ENCODE results near the gene ZBTB24. TPM values are rescaled to one million over a fixed set of nuclear protein-coding genes. Genes with fewer than 3 reads are reported as not detected.

ZBTB24 gene
- total and polyA plus RNA-seq, 4 donors, result 2.9 to 13.9 (median 6.0) TPM

GRCh38 chr6:109447878-109448555 is 35.0 kb downstream of the ZBTB24 start:
- DNase-seq (no peak), ATAC-seq (ENCODE audit: insufficient read depth, low FRiP score) (no peak)
- no peak for TF ChIP-seq CTCF (IDR thresholded peaks at IDR 0.05; ENCODE audit: control extremely low read depth, extremely low read depth)
- Histone ChIP-seq H3K9ac (ENCODE audit: insufficient read depth in 1 of 2, low read length in 2 of 2) (no peak overlapping the region), H3K27me3 (ENCODE audit: control insufficient read depth in 3 of 3, insufficient read depth in 3 of 3, low read length in 2 of 3) (no peaks in the 10 kb centered on the region), H3K4me1 (ENCODE audit: control insufficient read depth in 5 of 5, insufficient read depth in 5 of 5, low read length in 5 of 5) (no peaks in the 10 kb centered on the region), H3K4me3 (no peak overlapping the region), H3K9me3 (ENCODE audit: control insufficient read depth in 4 of 4, insufficient read depth in 3 of 4, low read length in 3 of 4) (no peaks in the 10 kb centered on the region), H3K27ac (ENCODE audit: low read depth in 1 of 2, low read length in 1 of 2) (no peak overlapping the region), H3K36me3 (ENCODE audit: control insufficient read depth in 4 of 4, insufficient read depth in 4 of 4, low read length in 4 of 4) (peaks cover 0 to 45% (median 30%) of the 10 kb centered on the region in 4 donors)
- WGBS, 2 donors, result 81 to 83% methylated on average over 7 of the region's 8 CpGs

- peaks cover 0 to 2% (median 0%) of the 10 kb centered on the region in 5 donors for H3K4me1 ChIP-seq (ENCODE audit: control insufficient read depth in 5 of 5, insufficient read depth in 5 of 5, low read length in 5 of 5)
- no peaks in the 10 kb centered on the region for H3K9me3 ChIP-seq (ENCODE audit: control insufficient read depth in 4 of 4, insufficient read depth in 3 of 4, low read length in 3 of 4)
- H3K9ac ChIP-seq (ENCODE audit: insufficient read depth in 1 of 2, low read length in 2 of 2), result no peak overlapping the region
- 90 to 92% methylated on average over 10 of the region's 10 CpGs for WGBS, 2 donors
- ATAC-seq (ENCODE audit: insufficient read depth, low FRiP score), result no peak
- peaks cover 0 to 50% (median 29%) of the 10 kb centered on the region in 4 donors for H3K36me3 ChIP-seq (ENCODE audit: control insufficient read depth in 4 of 4, insufficient read depth in 4 of 4, low read length in 4 of 4)
- no peak overlapping the region for H3K4me3 ChIP-seq
- DNase-seq, result no peak
- H3K27ac ChIP-seq (ENCODE audit: low read depth in 1 of 2, low read length in 1 of 2), result no peak overlapping the region
- TF ChIP-seq CTCF (IDR thresholded peaks at IDR 0.05; ENCODE audit: control extremely low read depth, extremely low read depth), result no peak
- no peaks in the 10 kb centered on the region for H3K27me3 ChIP-seq (ENCODE audit: control insufficient read depth in 3 of 3, insufficient read depth in 3 of 3, low read length in 2 of 3)
These were observed 35.9 kb downstream of the ZBTB24 start for GRCh38 chr6:109447087-109447486.

- H3K9me3 ChIP-seq (ENCODE audit: control insufficient read depth in 4 of 4, insufficient read depth in 3 of 4, low read length in 3 of 4), result no peaks in the 10 kb centered on the region
- no peak overlapping the region for H3K27ac ChIP-seq (ENCODE audit: low read depth in 1 of 2, low read length in 1 of 2)
- no peak overlapping the region for H3K9ac ChIP-seq (ENCODE audit: insufficient read depth in 1 of 2, low read length in 2 of 2)
- H3K27me3 ChIP-seq (ENCODE audit: control insufficient read depth in 3 of 3, insufficient read depth in 3 of 3, low read length in 2 of 3), result no peaks in the 10 kb centered on the region
- no peak for ATAC-seq (ENCODE audit: insufficient read depth, low FRiP score)
- peaks cover 0 to 48% (median 25%) of the 10 kb centered on the region in 4 donors for H3K36me3 ChIP-seq (ENCODE audit: control insufficient read depth in 4 of 4, insufficient read depth in 4 of 4, low read length in 4 of 4)
- DNase-seq, result no peak
- H3K4me1 ChIP-seq (ENCODE audit: control insufficient read depth in 5 of 5, insufficient read depth in 5 of 5, low read length in 5 of 5), result peaks cover 0 to 8% (median 4%) of the 10 kb centered on the region in 5 donors
- no peak for TF ChIP-seq CTCF (IDR thresholded peaks at IDR 0.05; ENCODE audit: control extremely low read depth, extremely low read depth)
- no peak overlapping the region for H3K4me3 ChIP-seq
- WGBS, 2 donors, result 67 to 83% methylated on average over 8 of the region's 8 CpGs
These were observed 36.5 kb downstream of the ZBTB24 start for GRCh38 chr6:109446541-109446940.

Data from lung (tissue), 12 donors.